ENCODE data around the gene TSPAN18.

GRCh38 chr11:44866286-44866685 is 139.5 kb downstream of the TSPAN18 start:
- TF ChIP-seq CTCF (IDR thresholded peaks at IDR 0.05; ENCODE audit: low read depth, low read length) (no peak), EZH2phosphoT487 (IDR thresholded peaks at IDR 0.05; ENCODE audit: low read depth) (no peak)

All from OCI-LY3 (cell line).